H9 (cell line): ENCODE data around the gene ABCB8. TPM values are rescaled to one million over a fixed set of nuclear protein-coding genes. Genes with fewer than 3 reads are reported as not detected.

Experiments used
- DNase-seq: peaks from one replicate; pipeline ENCODE4 v3.0.0-alpha.2; 2017
- H2AFZ ChIP-seq: one replicate; pipeline ENCODE4 v1.6.1; 2013; ENCODE audit warnings: mild to moderate bottlenecking, low read length, control low read depth, moderate library complexity
- H2AK5ac ChIP-seq: 2 replicates; pipeline ENCODE4 v1.6.1; 2013; ENCODE audit warnings: low read length, control low read depth, mixed read lengths; ENCODE audit not compliant: insufficient read length
- H2BK120ac ChIP-seq: one replicate; pipeline ENCODE4 v1.6.1; 2013; ENCODE audit warnings: low read depth, mild to moderate bottlenecking, low read length, control low read depth, inconsistent platforms; ENCODE audit not compliant: poor library complexity, severe bottlenecking
- H2BK12ac ChIP-seq: 2 replicates; pipeline ENCODE4 v1.6.1; 2013; ENCODE audit warnings: low read length, control low read depth, mixed read lengths, low read depth; ENCODE audit not compliant: insufficient read length
- H2BK15ac ChIP-seq: 2 replicates; pipeline ENCODE4 v1.6.1; 2013; ENCODE audit warnings: low read depth, low read length, control low read depth
- H2BK20ac ChIP-seq: one replicate; pipeline ENCODE4 v1.6.1; 2013; ENCODE audit warnings: low read depth, mild to moderate bottlenecking, low read length, control low read depth, inconsistent platforms; ENCODE audit not compliant: poor library complexity, severe bottlenecking
- H2BK5ac ChIP-seq: 2 replicates; pipeline ENCODE4 v1.6.1; 2013; ENCODE audit warnings: low read length, control low read depth, mixed read lengths; ENCODE audit not compliant: insufficient read length
- H3K14ac ChIP-seq: 2 replicates; pipeline ENCODE4 v1.6.1; 2013; ENCODE audit warnings: low read length, control low read depth; ENCODE audit not compliant: insufficient read depth
- H3K18ac ChIP-seq: 2 replicates; pipeline ENCODE4 v1.6.1; 2013; ENCODE audit warnings: low read depth, mild to moderate bottlenecking, mixed read lengths, low read length, control low read depth; ENCODE audit not compliant: insufficient read length
- H3K23ac ChIP-seq: 2 replicates; pipeline ENCODE4 v1.6.1; 2013; ENCODE audit warnings: low read length, control low read depth, mixed read lengths, low read depth; ENCODE audit not compliant: insufficient read length
- H3K23me2 ChIP-seq: 2 replicates; pipeline ENCODE4 v1.6.1; 2013; ENCODE audit warnings: low read depth, mild to moderate bottlenecking, mixed read lengths, low read length, control low read depth; ENCODE audit not compliant: insufficient read length, poor library complexity, severe bottlenecking
- H3K27ac ChIP-seq: 2 replicates; pipeline ENCODE4 v1.5.1; 2013; ENCODE audit warnings: low read length, control low read depth, mixed read lengths, low read depth; ENCODE audit not compliant: insufficient read length
- H3K27me3 ChIP-seq: 2 replicates; pipeline ENCODE4 v1.6.1; 2013; ENCODE audit warnings: low read length, control low read depth, inconsistent platforms; ENCODE audit not compliant: insufficient read depth
- H3K4ac ChIP-seq: 2 replicates; pipeline ENCODE4 v1.6.1; 2013; ENCODE audit warnings: low read depth, mild to moderate bottlenecking, control low read depth, inconsistent platforms, low read length, moderate library complexity
- H3K4me1 ChIP-seq: 2 replicates; pipeline ENCODE4 v1.6.1; 2013; ENCODE audit warnings: low read length, control low read depth, inconsistent platforms; ENCODE audit not compliant: insufficient read depth
- H3K4me2 ChIP-seq: 2 replicates; pipeline ENCODE4 v1.6.1; 2013; ENCODE audit warnings: low read length, control low read depth, mixed read lengths; ENCODE audit not compliant: insufficient read length, insufficient read depth
- H3K56ac ChIP-seq: 2 replicates; pipeline ENCODE4 v1.6.1; 2013; ENCODE audit warnings: low read depth, mild to moderate bottlenecking, mixed read lengths, low read length, control low read depth; ENCODE audit not compliant: insufficient read length
- H3K79me1 ChIP-seq: 2 replicates; pipeline ENCODE4 v1.6.1; 2013; ENCODE audit warnings: low read depth, mild to moderate bottlenecking, moderate library complexity, low read length, control low read depth, inconsistent platforms; ENCODE audit not compliant: insufficient read depth, poor library complexity, severe bottlenecking
- H3K79me2 ChIP-seq: 2 replicates; pipeline ENCODE4 v1.6.1; 2013; ENCODE audit warnings: low read length, control low read depth, inconsistent platforms; ENCODE audit not compliant: insufficient read depth
- H3K9ac ChIP-seq: 2 replicates; pipeline ENCODE4 v1.6.1; 2013; ENCODE audit warnings: low read length, control low read depth, mixed read lengths; ENCODE audit not compliant: insufficient read length; ENCODE audit errors: extremely low read depth
- H3K9me3 ChIP-seq: one replicate; pipeline ENCODE4 v1.6.1; 2013; ENCODE audit warnings: low read depth, low read length, inconsistent platforms; ENCODE audit not compliant: control insufficient read depth
- H3T11ph ChIP-seq: one replicate; pipeline ENCODE4 v1.6.1; 2013; ENCODE audit warnings: mild to moderate bottlenecking, low read length, control low read depth, inconsistent platforms
- H4K20me1 ChIP-seq: one replicate; pipeline ENCODE4 v1.6.1; 2013; ENCODE audit not compliant: control insufficient read depth, insufficient read length, insufficient read depth
- H4K5ac ChIP-seq: 2 replicates; pipeline ENCODE4 v1.6.1; 2013; ENCODE audit warnings: low read depth, mild to moderate bottlenecking, mixed read lengths, low read length, control low read depth; ENCODE audit not compliant: insufficient read length
- H4K8ac ChIP-seq: replicated peaks from 2 replicates; pipeline ENCODE4 v1.6.1; 2013; ENCODE audit warnings: low read length, control low read depth, mixed read lengths, low read depth; ENCODE audit not compliant: insufficient read length
- H4K91ac ChIP-seq: 2 replicates; pipeline ENCODE4 v1.6.1; 2013; ENCODE audit warnings: low read depth, mild to moderate bottlenecking, moderate library complexity, mixed read lengths, low read length, control low read depth; ENCODE audit not compliant: insufficient read length
- H3K27ac Mint-ChIP-seq, 3 experiments: 2 replicates in 2 of 3; 3 replicates in 1 of 3; pipeline ENCODE4 v1.8.0; 2020 to 2021; ENCODE audit warnings: mixed read lengths in 3 of 3, mild to moderate bottlenecking in 1 of 3, moderate library complexity in 1 of 3
- H3K27me3 Mint-ChIP-seq: 2 replicates; pipeline ENCODE4 v1.8.0; 2021; ENCODE audit warnings: low read depth, mild to moderate bottlenecking, moderate library complexity, mixed read lengths
- H3K36me3 Mint-ChIP-seq, 3 experiments: 2 replicates in 2 of 3; 3 replicates in 1 of 3; pipeline ENCODE4 v1.8.0; 2020 to 2021; ENCODE audit warnings: low read depth in 3 of 3, mixed read lengths in 3 of 3; ENCODE audit not compliant: insufficient read depth in 1 of 3
- H3K4me1 Mint-ChIP-seq, 2 experiments: 2 replicates each; pipeline ENCODE4 v1.8.0; 2020; ENCODE audit warnings: mixed read lengths in 2 of 2
- H3K4me3 Mint-ChIP-seq, 2 experiments: 2 replicates in 1 of 2; 3 replicates in 1 of 2; pipeline ENCODE4 v1.8.0; 2020 to 2021; ENCODE audit warnings: mild to moderate bottlenecking in 2 of 2, mixed read lengths in 2 of 2, moderate library complexity in 1 of 2
- H3K9me3 Mint-ChIP-seq, 2 experiments: 2 replicates in 1 of 2; 3 replicates in 1 of 2; pipeline ENCODE4 v1.8.0; 2020; ENCODE audit warnings: mild to moderate bottlenecking in 2 of 2, mixed read lengths in 2 of 2, moderate library complexity in 1 of 2
- WGBS: extraction: QIAGEN DNeasy Blood & Tissue Kit; methylation state at CpG from one replicate; pipeline ENCODE4 v1.1.7; 2013; ENCODE audit warnings: missing lambda C conversion rate, low lambda C conversion rate, mixed read lengths; ENCODE audit not compliant: insufficient read length; ENCODE audit errors: extremely low coverage; 5-methylcytosine and 5-hydroxymethylcytosine counted together
- total RNA-seq: library from RNA; stranded (reverse); gene quantifications from 2 replicates; pipeline ENCODE4 v1.2.1, GENCODE V29; 2021
- TF ChIP-seq, protein P1 (sequence below): fragments of 200-600 bp; sonication (generic); conservative IDR thresholded peaks from 3 replicates; pipeline ENCODE4 v1.8.0; 2021; ENCODE audit warnings: antibody characterized with exemption, mild to moderate bottlenecking

The ABCB8 gene
- total RNA-seq, 1 experiment from 2014 or later, result 22.1 TPM

DNA sequence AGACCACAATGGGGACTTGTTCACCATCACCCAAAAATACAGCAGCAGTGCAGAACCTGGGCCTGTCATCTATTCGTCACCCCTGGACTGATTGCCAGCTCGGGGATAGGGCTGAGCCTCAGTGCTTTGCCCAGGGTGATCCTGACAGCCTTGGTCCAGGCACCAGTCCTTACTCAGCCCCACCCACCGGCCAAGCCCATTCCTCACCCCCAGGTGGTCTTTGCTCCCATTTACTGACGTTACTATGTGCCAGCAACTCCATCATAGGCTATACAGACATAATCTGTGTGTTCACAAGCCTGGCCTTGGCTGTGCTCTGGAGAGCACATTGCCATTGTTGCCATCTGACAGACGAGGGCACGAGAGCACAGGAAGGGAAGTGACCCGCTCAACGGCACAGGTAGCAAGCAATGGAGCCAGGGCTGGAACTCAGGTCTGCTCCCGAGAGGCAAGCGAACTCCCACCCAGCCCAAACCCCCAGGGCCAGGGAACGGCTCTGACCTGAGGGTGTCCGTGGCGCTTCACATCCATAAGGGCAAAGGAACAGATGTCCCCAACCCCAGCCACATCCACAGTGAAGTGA lies 10.8 kb upstream of the ABCB8 start:
- Histone ChIP-seq H3K18ac (no peak overlapping the region), H3K9ac (no peak overlapping the region), H3K27ac (no peak overlapping the region), H2AFZ (no peak overlapping the region), H3K23ac (no peak overlapping the region), H3T11ph (no peak overlapping the region), H3K4me1 (peaks cover 6% of the 10 kb centered on the region; the same call in 1 of the 2 replicates), H2BK12ac (no peak overlapping the region), H4K91ac (no peak overlapping the region), H4K20me1 (no peaks in the 10 kb centered on the region), H3K79me2 (no peaks in the 10 kb centered on the region), H4K8ac (no peak overlapping the region), H3K4ac (no peak overlapping the region), H2BK20ac (no peak overlapping the region), H2BK5ac (no peak overlapping the region), H3K4me2 (peak overlapping the region; percentile 17), H2AK5ac (no peak overlapping the region), H3K9me3 (no peaks in the 10 kb centered on the region), H3K14ac (no peak overlapping the region), H2BK120ac (no peak overlapping the region), H3K79me1 (no peaks in the 10 kb centered on the region), H3K56ac (no peak overlapping the region), H3K23me2 (peaks cover 7% of the 10 kb centered on the region), H3K27me3 (peaks cover 6% of the 10 kb centered on the region; the same call in 1 of the 2 replicates), H4K5ac (no peak overlapping the region), H2BK15ac (no peak overlapping the region)
- Mint-ChIP-seq H3K4me3 (peak overlapping the region; percentile 55 to 79), H3K27ac (no peak overlapping the region), H3K27me3 (peaks cover 76% of the 10 kb centered on the region), H3K4me1 (peaks cover 24 to 51% of the 10 kb centered on the region in 2 experiments), H3K36me3 (peaks cover 2 to 6% (median 6%) of the 10 kb centered on the region in 3 experiments; a peak in 6 of 7 replicates), H3K9me3 (peaks cover 0 to 9% of the 10 kb centered on the region in 2 experiments; a peak in 2 of 5 replicates)
- TF ChIP-seq, protein P1, sequence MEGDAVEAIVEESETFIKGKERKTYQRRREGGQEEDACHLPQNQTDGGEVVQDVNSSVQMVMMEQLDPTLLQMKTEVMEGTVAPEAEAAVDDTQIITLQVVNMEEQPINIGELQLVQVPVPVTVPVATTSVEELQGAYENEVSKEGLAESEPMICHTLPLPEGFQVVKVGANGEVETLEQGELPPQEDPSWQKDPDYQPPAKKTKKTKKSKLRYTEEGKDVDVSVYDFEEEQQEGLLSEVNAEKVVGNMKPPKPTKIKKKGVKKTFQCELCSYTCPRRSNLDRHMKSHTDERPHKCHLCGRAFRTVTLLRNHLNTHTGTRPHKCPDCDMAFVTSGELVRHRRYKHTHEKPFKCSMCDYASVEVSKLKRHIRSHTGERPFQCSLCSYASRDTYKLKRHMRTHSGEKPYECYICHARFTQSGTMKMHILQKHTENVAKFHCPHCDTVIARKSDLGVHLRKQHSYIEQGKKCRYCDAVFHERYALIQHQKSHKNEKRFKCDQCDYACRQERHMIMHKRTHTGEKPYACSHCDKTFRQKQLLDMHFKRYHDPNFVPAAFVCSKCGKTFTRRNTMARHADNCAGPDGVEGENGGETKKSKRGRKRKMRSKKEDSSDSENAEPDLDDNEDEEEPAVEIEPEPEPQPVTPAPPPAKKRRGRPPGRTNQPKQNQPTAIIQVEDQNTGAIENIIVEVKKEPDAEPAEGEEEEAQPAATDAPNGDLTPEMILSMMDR, result no peak
- no peak for DNase-seq
- no CpG with 5 or more reads among the region's 13 CpGs for WGBS
